K562 (cell line): Measurements from ENCODE around the gene ZNF628. TPM values are rescaled to one million over a fixed set of nuclear protein-coding genes. Genes with fewer than 3 reads are reported as not detected.
A peak's percentile ranks its signal among the peaks of the same experiment; 100 is the strongest.

Source experiments
- ATAC-seq: fragments of 200-7000 bp; cut with Tn5 transposase; 3 replicates; pipeline ENCODE4 v1.9.1; 2020; ENCODE audit warnings: moderate library complexity
- BruUV-seq: library from RNA; stranded (reverse); fragments of 400-500 nt; replicated peaks from 2 replicates; lab custom pipeline; 2021; lab: Mats Ljungman, UMichigan
- CTCF ChIA-PET: fragments of 300-600 bp; formaldehyde crosslinking; extraction: SDS; loops from one replicate; lab custom pipeline; 2021; ENCODE audit warnings: low intra/inter-chr PET ratio; lab: Yijun Ruan, JAX
- POLR2A ChIA-PET: fragments of 300-600, 350-650 bp; sonication (Branson Sonifier 250); formaldehyde crosslinking; extraction: SDS; loops from one replicate; lab custom pipeline; 2021; ENCODE audit warnings: antibody characterized with exemption, inconsistent platforms; lab: Yijun Ruan, JAX
- DNase-seq, 4 experiments: peaks; one replicate each; pipeline versions ENCODE4 v3.0.0 to v3.0.0-alpha.2; 2011 to 2018; ENCODE audit warnings: low spot score in 3 of 4, mixed read lengths in 3 of 4; ENCODE audit errors: extremely low read depth in 1 of 4
- FAIRE-seq: peaks from 2 replicates; lab custom pipeline; 2011; peaks lifted over from hg19 to GRCh38; lab: Jason Lieb, UNC
- H2AFZ ChIP-seq: 2 replicates; pipeline ENCODE4 v1.6.0; 2011; ENCODE audit warnings: low read depth, low read length, control low read depth, inconsistent platforms
- H3K27ac ChIP-seq: fragments of 200-600 bp; 3 replicates; pipeline ENCODE4 v1.8.0; 2011; ENCODE audit warnings: low read depth, mild to moderate bottlenecking, control low read depth, inconsistent platforms, low read length, moderate library complexity, mixed read lengths; ENCODE audit errors: extremely low read depth
- H3K27me3 ChIP-seq, 2 experiments: fragments of 300-600 bp in 1 of 2; 2 replicates in 1 of 2; 3 replicates in 1 of 2; pipeline versions ENCODE4 v1.6.0 to v1.8.0; 2011; ENCODE audit warnings: inconsistent platforms in 2 of 2, low read length in 2 of 2, mild to moderate bottlenecking in 1 of 2, mixed read lengths in 1 of 2, moderate library complexity in 1 of 2; ENCODE audit not compliant: control insufficient read depth in 2 of 2, insufficient read depth in 2 of 2
- H3K36me3 ChIP-seq: fragments of 300-600 bp; 3 replicates; pipeline ENCODE4 v1.8.0; 2011; ENCODE audit warnings: mild to moderate bottlenecking, low read length, inconsistent platforms; ENCODE audit not compliant: control insufficient read depth, insufficient read depth
- H3K4me1 ChIP-seq, 2 experiments: fragments of 200-600 bp in 1 of 2; replicated peaks in 1 of 2; 2 replicates in 1 of 2; 3 replicates in 1 of 2; pipeline versions ENCODE4 v1.5.1 to v1.8.0; 2011; ENCODE audit warnings: inconsistent platforms in 2 of 2, low read length in 2 of 2, mild to moderate bottlenecking in 1 of 2, mixed read lengths in 1 of 2, moderate library complexity in 1 of 2; ENCODE audit not compliant: control insufficient read depth in 2 of 2, insufficient read depth in 2 of 2
- H3K4me2 ChIP-seq: 2 replicates; pipeline ENCODE4 v1.6.1; 2011; ENCODE audit warnings: low read length, control low read depth, inconsistent platforms, mixed read lengths; ENCODE audit not compliant: insufficient read depth
- H3K4me3 ChIP-seq: fragments of 200-600 bp; sonication (generic), shearing (Covaris generic); 2 replicates; pipeline ENCODE4 v1.5.1; 2016; ENCODE audit warnings: control low read depth, inconsistent platforms
- H3K79me2 ChIP-seq: fragments of 200-600 bp; 3 replicates; pipeline ENCODE4 v1.8.0; 2011; ENCODE audit warnings: low read length, inconsistent platforms; ENCODE audit not compliant: control insufficient read depth, insufficient read depth
- H3K9ac ChIP-seq, 2 experiments: 2 replicates each; pipeline versions ENCODE4 v1.6.0 to v1.6.1; 2011; ENCODE audit warnings: low read depth in 2 of 2, low read length in 2 of 2, control low read depth in 1 of 2, inconsistent platforms in 1 of 2, mild to moderate bottlenecking in 1 of 2, mixed read lengths in 1 of 2; ENCODE audit not compliant: insufficient read depth in 1 of 2
- H3K9me1 ChIP-seq: one replicate; pipeline ENCODE4 v1.6.0; 2011; ENCODE audit warnings: inconsistent platforms, mild to moderate bottlenecking, low read length, moderate library complexity; ENCODE audit not compliant: control insufficient read depth, insufficient read depth
- H3K9me3 ChIP-seq: replicated peaks from 2 replicates; pipeline ENCODE4 v1.5.1; 2011; ENCODE audit warnings: low read depth, low read length, inconsistent platforms; ENCODE audit not compliant: control insufficient read depth, insufficient read depth
- H4K20me1 ChIP-seq: replicated peaks from 2 replicates; pipeline ENCODE4 v1.6.1; 2011; ENCODE audit warnings: low read length, inconsistent platforms, mixed read lengths; ENCODE audit not compliant: control insufficient read depth, insufficient read depth
- ETV1 ChIP-seq: fragments of 450-650 bp; conservative IDR thresholded peaks from 2 replicates; pipeline ENCODE4 v1.6.1; 2016; ENCODE audit warnings: missing genetic modification characterization, control low read depth, low read depth, missing compliant biosample characterization
- KAT7 ChIP-seq: sonication (generic); formaldehyde crosslinking; IDR thresholded peaks from 2 replicates; pipeline ENCODE4 v1.8.0; 2022; ENCODE audit warnings: missing genetic modification reagents, mild to moderate bottlenecking, borderline replicate concordance
- KDM4B ChIP-seq, 2 experiments: fragments of 450-650 bp in 1 of 2; sonication (generic) in 1 of 2; IDR thresholded peaks; 2 replicates each; pipeline ENCODE4 v1.6.1; 2016 to 2017; ENCODE audit warnings: borderline replicate concordance in 2 of 2, antibody characterized with exemption in 1 of 2, low read depth in 1 of 2, mild to moderate bottlenecking in 1 of 2
- MAFK ChIP-seq: IDR thresholded peaks from 2 replicates; pipeline ENCODE4 v1.6.1; 2011; ENCODE audit warnings: low read length, improper control_type of control experiment
- MECOM ChIP-seq: fragments of 250-450 bp; sonication (Bioruptor Pico); IDR thresholded peaks from 2 replicates; pipeline ENCODE4 v1.8.0; 2022; ENCODE audit warnings: inconsistent platforms
- POLR2B ChIP-seq: fragments of 450-650 bp; IDR thresholded peaks from 2 replicates; pipeline ENCODE4 v1.6.1; 2018; ENCODE audit warnings: low read depth; ENCODE audit not compliant: partially characterized antibody
- RB1 ChIP-seq: fragments of 450-650 bp; IDR thresholded peaks from 2 replicates; pipeline ENCODE4 v1.6.1; 2017; ENCODE audit warnings: low read depth, mild to moderate bottlenecking
- RBFOX2 ChIP-seq: fragments of 200-400 bp; formaldehyde crosslinking; IDR thresholded peaks from 2 replicates; pipeline ENCODE4 v1.6.1; 2017; ENCODE audit warnings: low read depth, mild to moderate bottlenecking, low read length, moderate library complexity
- SUPT5H ChIP-seq: fragments of 450-650 bp; IDR thresholded peaks from 2 replicates; pipeline ENCODE4 v1.6.1; 2016
- ZC3H4 ChIP-seq: sonication (generic); formaldehyde crosslinking; IDR thresholded peaks from 2 replicates; pipeline ENCODE4 v1.9.0; 2021; ENCODE audit warnings: missing genetic modification reagents, borderline replicate concordance
- ZSCAN29 ChIP-seq: fragments of 450-650 bp; IDR thresholded peaks from 2 replicates; pipeline ENCODE4 v1.6.1; 2017
- WGBS: fragments of 100-300 bp; shearing (Covaris generic); methylation state at CpG from one replicate; pipeline ENCODE4 v1.1.6; 2016; ENCODE audit warnings: low coverage, mixed read lengths; ENCODE audit not compliant: insufficient coverage; ENCODE audit errors: missing lambda C conversion rate; 5-methylcytosine and 5-hydroxymethylcytosine counted together
- in situ Hi-C: fragments of 300-500 bp; cut with MboI; formaldehyde crosslinking; loops from 4 replicates; pipeline ENCODE4 v1.15.0; 2018; ENCODE audit warnings: inconsistent platforms, mixed read lengths
- intact Hi-C: fragments of 100-400 bp; cut with micrococcal nuclease; formaldehyde crosslinking; loops from 2 replicates; pipeline ENCODE4 v1.14.2; 2022
- polyA plus RNA-seq, 8 experiments: library from polyadenylated mRNA; depleted of rRNA in 4 of 8; stranded (reverse) in 5 of 8; unstranded in 3 of 8; fragments of >200 nt; fragmentation: Nextera tagmentation in 2 of 8; fragmentation: Illumina TruSeq in 1 of 8; extraction: Ambion mirVana in 2 of 8; extraction: Trizol in 1 of 8; gene quantifications; 2 replicates each; pipeline versions ENCODE4 v1.2.1 to v1.2.3, GENCODE V29; 2011 to 2014; ENCODE audit warnings: inconsistent platforms in 1 of 8, missing spikeins in 1 of 8
- total RNA-seq, 7 experiments: library from RNA; depleted of rRNA in 6 of 7; stranded (reverse); fragments of >200 nt in 6 of 7; fragmentation: Illumina TruSeq in 2 of 7; extraction: Trizol in 2 of 7; gene quantifications; 2 replicates each; pipeline versions ENCODE4 v1.2.1 to v1.2.3, GENCODE V29; 2011 to 2021; ENCODE audit warnings: low replicate concordance in 1 of 7
- TF ChIP-seq, protein P1 (sequence below), 2 experiments: fragments of 450-650 bp in 1 of 2; sonication (generic) in 1 of 2; formaldehyde crosslinking in 1 of 2; IDR thresholded peaks in 1 of 2; conservative IDR thresholded peaks in 1 of 2; 2 replicates each; pipeline versions ENCODE4 v1.6.1 to v1.8.1; 2016 to 2023; ENCODE audit warnings: mild to moderate bottlenecking in 2 of 2, moderate library complexity in 2 of 2, inconsistent platforms in 1 of 2, missing genetic modification reagents in 1 of 2
- TF ChIP-seq, protein P2 (sequence below): fragments of 450-650 bp; IDR thresholded peaks from 2 replicates; pipeline ENCODE4 v1.6.1; 2016
- TF ChIP-seq, protein P3 (sequence below), 3 experiments: fragments of 200-800 bp in 1 of 3; sonication (Bioruptor generic) in 1 of 3; sonication (generic) in 1 of 3; formaldehyde crosslinking in 1 of 3; IDR thresholded peaks; 2 replicates each; pipeline versions ENCODE4 v1.6.1 to v1.8.0; 2016 to 2022; ENCODE audit warnings: mild to moderate bottlenecking in 2 of 3, missing compliant biosample characterization in 2 of 3, missing genetic modification characterization in 2 of 3, missing genetic modification reagents in 1 of 3

ZNF628 gene
- total and polyA plus RNA-seq, 9 of the 15 experiments (the other 6 are each of a cell fraction or from before 2014, with no cell fraction given), result 0.13 to 13.6 (median 2.2) TPM; not detected in 3

DNA sequence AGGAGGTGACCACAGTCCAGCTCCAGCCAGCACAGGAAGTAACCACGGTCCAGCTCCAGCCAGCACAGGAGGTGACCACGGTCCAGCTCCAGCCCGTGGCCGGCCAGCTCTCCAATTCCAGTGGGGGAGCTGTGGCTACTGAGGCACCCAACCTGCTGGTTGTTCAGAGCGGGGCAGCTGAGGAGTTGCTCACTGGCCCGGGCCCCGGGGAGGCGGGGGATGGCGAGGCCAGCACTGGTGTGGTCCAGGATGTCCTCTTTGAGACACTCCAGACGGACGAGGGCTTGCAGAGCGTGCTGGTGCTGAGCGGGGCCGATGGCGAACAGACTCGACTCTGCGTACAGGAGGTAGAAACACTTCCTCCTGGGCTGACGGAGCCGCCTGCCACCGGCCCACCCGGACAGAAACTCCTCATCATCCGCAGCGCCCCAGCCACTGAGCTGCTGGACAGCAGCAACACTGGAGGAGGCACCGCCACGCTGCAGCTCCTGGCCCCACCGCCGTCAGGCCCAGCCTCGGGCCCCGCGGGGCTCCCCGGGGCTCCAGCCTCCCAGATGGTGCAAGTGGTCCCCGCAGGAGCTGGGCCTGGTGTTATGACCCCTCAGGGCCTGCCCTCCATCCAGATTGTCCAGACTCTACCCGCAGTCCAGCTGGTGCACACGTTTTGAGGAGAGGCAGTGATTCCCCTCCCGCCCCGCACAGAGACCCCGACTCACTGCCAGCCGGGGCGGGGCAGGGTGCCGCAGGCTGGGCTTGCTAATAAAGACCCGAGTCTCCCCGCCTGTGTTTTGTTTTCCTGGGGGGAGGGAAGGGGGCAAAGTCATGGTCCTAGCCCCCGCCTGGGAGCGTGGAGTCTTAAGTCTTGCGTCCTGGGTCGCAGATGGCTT lies 7.5 kb downstream of the ZNF628 start (continued):
- TF ChIP-seq ZSCAN29, result no peak
- TF ChIP-seq ZC3H4, result 0 out of 2 replicates have a peak, but pooled peaks have one; percentile 31

DNA sequence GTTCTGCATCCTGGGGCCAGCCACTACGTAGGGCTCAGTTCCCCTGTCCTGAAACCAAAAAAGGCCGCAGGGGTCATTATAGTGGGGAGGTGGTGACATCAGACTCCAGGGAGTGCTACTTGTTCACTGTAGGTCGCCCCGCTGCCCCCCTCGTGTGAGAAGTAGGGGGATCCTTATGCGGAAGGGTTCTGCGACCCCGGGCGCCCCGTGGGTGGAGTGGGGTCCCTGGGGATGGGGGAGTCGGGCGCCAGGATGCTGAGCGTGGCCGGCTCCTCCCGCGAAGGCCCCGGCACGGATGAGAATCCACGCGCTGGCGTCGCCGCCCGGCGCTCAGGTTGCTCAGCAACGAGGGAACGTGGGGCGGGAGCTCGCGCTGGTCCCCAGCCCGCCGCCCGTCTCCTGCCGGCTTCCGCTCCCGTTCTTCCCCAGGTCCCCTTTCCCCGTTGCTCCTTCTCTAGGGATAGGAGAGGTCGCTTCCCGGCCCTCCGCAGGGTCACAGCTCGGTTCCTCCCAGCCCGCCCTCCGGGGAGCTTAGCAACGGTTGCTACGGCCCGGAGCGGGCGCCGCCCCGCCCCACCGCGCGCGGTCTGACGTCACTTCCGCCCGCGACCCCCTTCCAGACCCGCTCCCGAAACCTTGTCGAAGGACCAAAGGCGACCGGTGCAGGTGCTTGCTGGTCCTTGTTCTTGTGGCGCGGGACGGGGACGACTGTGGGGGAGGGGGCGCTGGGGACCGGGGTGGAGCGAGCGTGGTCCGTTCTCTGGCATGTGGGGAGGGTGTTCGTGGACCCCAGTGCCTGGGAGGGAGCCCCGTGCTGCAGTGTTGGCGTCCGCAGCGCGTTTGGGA lies 8.4 kb downstream of the ZNF628 start, which contains the start of gene NAT14:
Gene NAT14 (plus strand): TSS at position 596 of the 846 bp plus-strand sequence. CDS start 521 bp downstream, outside the sequence.
- peak; percentile 6 for FAIRE-seq
- Histone ChIP-seq H3K4me1 (peaks cover 25 to 70% of the 10 kb centered on the region in 2 experiments), H3K9me1 (no peaks in the 10 kb centered on the region), H3K4me3 (peak within 1 kb of the TSS; percentile 80), H3K9me3 (no peaks in the 10 kb centered on the region), H4K20me1 (no peaks in the 10 kb centered on the region), H3K27ac (peak within 1 kb of the TSS; percentile 83), H3K79me2 (peaks cover 12% of the 10 kb centered on the region), H3K4me2 (peak within 1 kb of the TSS; percentile 87), H2AFZ (peak within 1 kb of the TSS; percentile 81), H3K9ac (peak within 1 kb of the TSS; percentile 82 to 98), H3K36me3 (peaks cover 32% of the 10 kb centered on the region; the same call in 2 of the 3 replicates), H3K27me3 (no peaks in the 10 kb centered on the region)
- POLR2A ChIA-PET, result interaction anchor here (0.7 to 3.6 kb wide), 8 partner anchors 9 to 308 kb away, joined by 3 to 30 read pairs (median 6); partner anchors contain the start of genes ZNF628 and ZNF865
- peak; percentile 83 for ATAC-seq
- 14% methylated on average over 36 of the region's 78 CpGs for WGBS
- no TSS peak for BruUV-seq
- intact Hi-C loops (no loop called here), in situ Hi-C loops (no loop called here)
- CTCF ChIA-PET, result no interaction called here
- peak; percentile 83 to 91 (median 90) for DNase-seq
- no peak for TF ChIP-seq KAT7 (CRISPR knock-in tag)
- TF ChIP-seq MAFK, result no peak
- TF ChIP-seq, protein P1, sequence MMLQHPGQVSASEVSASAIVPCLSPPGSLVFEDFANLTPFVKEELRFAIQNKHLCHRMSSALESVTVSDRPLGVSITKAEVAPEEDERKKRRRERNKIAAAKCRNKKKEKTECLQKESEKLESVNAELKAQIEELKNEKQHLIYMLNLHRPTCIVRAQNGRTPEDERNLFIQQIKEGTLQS (IDR thresholded peaks at IDR 0.05), result peak; percentile 88
- TF ChIP-seq, protein P1 (CRISPR knock-in tag; conservative IDR thresholded peaks at IDR 0.05), result no peak
- peak; percentile 64 for TF ChIP-seq RB1
- peak; percentile 69 for TF ChIP-seq SUPT5H
- TF ChIP-seq RBFOX2, result peak; percentile 53; the same call in 1 of the 2 replicates
- TF ChIP-seq, protein P2, sequence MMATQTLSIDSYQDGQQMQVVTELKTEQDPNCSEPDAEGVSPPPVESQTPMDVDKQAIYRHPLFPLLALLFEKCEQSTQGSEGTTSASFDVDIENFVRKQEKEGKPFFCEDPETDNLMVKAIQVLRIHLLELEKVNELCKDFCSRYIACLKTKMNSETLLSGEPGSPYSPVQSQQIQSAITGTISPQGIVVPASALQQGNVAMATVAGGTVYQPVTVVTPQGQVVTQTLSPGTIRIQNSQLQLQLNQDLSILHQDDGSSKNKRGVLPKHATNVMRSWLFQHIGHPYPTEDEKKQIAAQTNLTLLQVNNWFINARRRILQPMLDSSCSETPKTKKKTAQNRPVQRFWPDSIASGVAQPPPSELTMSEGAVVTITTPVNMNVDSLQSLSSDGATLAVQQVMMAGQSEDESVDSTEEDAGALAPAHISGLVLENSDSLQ, result no peak
- peak; percentile 84 for TF ChIP-seq ETV1 (tag)
- TF ChIP-seq POLR2B, result peak; percentile 50
- TF ChIP-seq, protein P3, sequence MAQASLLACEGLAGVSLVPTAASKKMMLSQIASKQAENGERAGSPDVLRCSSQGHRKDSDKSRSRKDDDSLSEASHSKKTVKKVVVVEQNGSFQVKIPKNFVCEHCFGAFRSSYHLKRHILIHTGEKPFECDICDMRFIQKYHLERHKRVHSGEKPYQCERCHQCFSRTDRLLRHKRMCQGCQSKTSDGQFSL (CRISPR knock-in tag; IDR thresholded peaks at IDR 0.05), result peak; percentile 35; the same call in 1 of the 2 replicates
- TF ChIP-seq, protein P3 (tag; IDR thresholded peaks at IDR 0.05), result no peak
- TF ChIP-seq MECOM (CRISPR knock-in tag), result no peak
- 0 out of 4 replicates have a peak, but pooled peaks of 1 of the 2 experiments have one; percentile 18 for TF ChIP-seq KDM4B (IDR thresholded peaks at IDR 0.05; ENCODE audit: borderline replicate concordance in 2 of 2, low read depth in 1 of 2)
